H1 (cell line): Measurements from ENCODE around the gene MDFI.

ENCODE experiments used
- ASH2L ChIP-seq: fragments of 200-600, 300-600 bp; sonication (generic); IDR thresholded peaks from one replicate; pipeline ENCODE4 v1.7.1; 2017; ENCODE audit warnings: low read length
- BCL11A ChIP-seq, 2 experiments: IDR thresholded peaks; one replicate each; pipeline ENCODE4 v1.6.1; 2011; ENCODE audit warnings: low read depth in 2 of 2, low read length in 2 of 2, mild to moderate bottlenecking in 2 of 2
- BRCA1 ChIP-seq: IDR thresholded peaks from 2 replicates; pipeline ENCODE4 v1.6.1; 2012; ENCODE audit warnings: low read depth, low read length, improper control_type of control experiment
- HDAC2 ChIP-seq, 2 experiments: fragments of 300-600 bp in 1 of 2; sonication (generic) in 1 of 2; IDR thresholded peaks; 2 replicates each; pipeline ENCODE4 v1.6.1; 2011 to 2012; ENCODE audit warnings: low read depth in 2 of 2, low read length in 2 of 2, mild to moderate bottlenecking in 2 of 2, moderate library complexity in 2 of 2, borderline replicate concordance in 1 of 2, inconsistent platforms in 1 of 2
- JUN ChIP-seq: IDR thresholded peaks from 2 replicates; pipeline ENCODE4 v1.6.1; 2011; ENCODE audit warnings: low read depth, mild to moderate bottlenecking, improper control_type of control experiment, low read length
- KDM4A ChIP-seq: IDR thresholded peaks from one replicate; pipeline ENCODE4 v1.7.1; 2012; ENCODE audit warnings: low read depth, mild to moderate bottlenecking, moderate library complexity, low read length, inconsistent platforms; ENCODE audit not compliant: severe bottlenecking
- POLR2A ChIP-seq, 2 experiments: IDR thresholded peaks; 1 replicate in 1 of 2; 2 replicates in 1 of 2; pipeline ENCODE4 v1.6.1; 2011; ENCODE audit warnings: low read depth in 2 of 2, low read length in 2 of 2, mild to moderate bottlenecking in 2 of 2; ENCODE audit errors: control extremely low read depth in 1 of 2
- SAP30 ChIP-seq: fragments of 300-600 bp; sonication (generic); IDR thresholded peaks from 2 replicates; pipeline ENCODE4 v1.7.1; 2012; ENCODE audit warnings: low read length, moderate library complexity, mild to moderate bottlenecking, inconsistent platforms; ENCODE audit not compliant: insufficient read depth, insufficient replicate concordance
- SRF ChIP-seq: IDR thresholded peaks from 2 replicates; pipeline ENCODE4 v1.6.1; 2011; ENCODE audit warnings: mild to moderate bottlenecking, low read depth, low read length, moderate library complexity
- TF ChIP-seq, protein P1 (sequence below): fragments of 300-600 bp; sonication (generic); IDR thresholded peaks from 2 replicates; pipeline ENCODE4 v1.7.1; 2012; ENCODE audit warnings: low read length, moderate library complexity, mild to moderate bottlenecking, inconsistent platforms; ENCODE audit not compliant: insufficient replicate concordance
- TF ChIP-seq, protein P2 (sequence below): IDR thresholded peaks from 2 replicates; pipeline ENCODE4 v1.6.1; 2012; ENCODE audit warnings: inconsistent platforms
- TF ChIP-seq, protein P3 (sequence below), 3 experiments: IDR thresholded peaks; 1 replicate in 2 of 3; 2 replicates in 1 of 3; pipeline versions ENCODE4 v1.5.1 to v1.6.1; 2011; ENCODE audit warnings: low read length in 3 of 3, mild to moderate bottlenecking in 3 of 3, inconsistent platforms in 2 of 3, low read depth in 1 of 3, moderate library complexity in 1 of 3; ENCODE audit not compliant: insufficient read depth in 1 of 3; ENCODE audit errors: control extremely low read depth in 1 of 3

- TF ChIP-seq, protein P1, sequence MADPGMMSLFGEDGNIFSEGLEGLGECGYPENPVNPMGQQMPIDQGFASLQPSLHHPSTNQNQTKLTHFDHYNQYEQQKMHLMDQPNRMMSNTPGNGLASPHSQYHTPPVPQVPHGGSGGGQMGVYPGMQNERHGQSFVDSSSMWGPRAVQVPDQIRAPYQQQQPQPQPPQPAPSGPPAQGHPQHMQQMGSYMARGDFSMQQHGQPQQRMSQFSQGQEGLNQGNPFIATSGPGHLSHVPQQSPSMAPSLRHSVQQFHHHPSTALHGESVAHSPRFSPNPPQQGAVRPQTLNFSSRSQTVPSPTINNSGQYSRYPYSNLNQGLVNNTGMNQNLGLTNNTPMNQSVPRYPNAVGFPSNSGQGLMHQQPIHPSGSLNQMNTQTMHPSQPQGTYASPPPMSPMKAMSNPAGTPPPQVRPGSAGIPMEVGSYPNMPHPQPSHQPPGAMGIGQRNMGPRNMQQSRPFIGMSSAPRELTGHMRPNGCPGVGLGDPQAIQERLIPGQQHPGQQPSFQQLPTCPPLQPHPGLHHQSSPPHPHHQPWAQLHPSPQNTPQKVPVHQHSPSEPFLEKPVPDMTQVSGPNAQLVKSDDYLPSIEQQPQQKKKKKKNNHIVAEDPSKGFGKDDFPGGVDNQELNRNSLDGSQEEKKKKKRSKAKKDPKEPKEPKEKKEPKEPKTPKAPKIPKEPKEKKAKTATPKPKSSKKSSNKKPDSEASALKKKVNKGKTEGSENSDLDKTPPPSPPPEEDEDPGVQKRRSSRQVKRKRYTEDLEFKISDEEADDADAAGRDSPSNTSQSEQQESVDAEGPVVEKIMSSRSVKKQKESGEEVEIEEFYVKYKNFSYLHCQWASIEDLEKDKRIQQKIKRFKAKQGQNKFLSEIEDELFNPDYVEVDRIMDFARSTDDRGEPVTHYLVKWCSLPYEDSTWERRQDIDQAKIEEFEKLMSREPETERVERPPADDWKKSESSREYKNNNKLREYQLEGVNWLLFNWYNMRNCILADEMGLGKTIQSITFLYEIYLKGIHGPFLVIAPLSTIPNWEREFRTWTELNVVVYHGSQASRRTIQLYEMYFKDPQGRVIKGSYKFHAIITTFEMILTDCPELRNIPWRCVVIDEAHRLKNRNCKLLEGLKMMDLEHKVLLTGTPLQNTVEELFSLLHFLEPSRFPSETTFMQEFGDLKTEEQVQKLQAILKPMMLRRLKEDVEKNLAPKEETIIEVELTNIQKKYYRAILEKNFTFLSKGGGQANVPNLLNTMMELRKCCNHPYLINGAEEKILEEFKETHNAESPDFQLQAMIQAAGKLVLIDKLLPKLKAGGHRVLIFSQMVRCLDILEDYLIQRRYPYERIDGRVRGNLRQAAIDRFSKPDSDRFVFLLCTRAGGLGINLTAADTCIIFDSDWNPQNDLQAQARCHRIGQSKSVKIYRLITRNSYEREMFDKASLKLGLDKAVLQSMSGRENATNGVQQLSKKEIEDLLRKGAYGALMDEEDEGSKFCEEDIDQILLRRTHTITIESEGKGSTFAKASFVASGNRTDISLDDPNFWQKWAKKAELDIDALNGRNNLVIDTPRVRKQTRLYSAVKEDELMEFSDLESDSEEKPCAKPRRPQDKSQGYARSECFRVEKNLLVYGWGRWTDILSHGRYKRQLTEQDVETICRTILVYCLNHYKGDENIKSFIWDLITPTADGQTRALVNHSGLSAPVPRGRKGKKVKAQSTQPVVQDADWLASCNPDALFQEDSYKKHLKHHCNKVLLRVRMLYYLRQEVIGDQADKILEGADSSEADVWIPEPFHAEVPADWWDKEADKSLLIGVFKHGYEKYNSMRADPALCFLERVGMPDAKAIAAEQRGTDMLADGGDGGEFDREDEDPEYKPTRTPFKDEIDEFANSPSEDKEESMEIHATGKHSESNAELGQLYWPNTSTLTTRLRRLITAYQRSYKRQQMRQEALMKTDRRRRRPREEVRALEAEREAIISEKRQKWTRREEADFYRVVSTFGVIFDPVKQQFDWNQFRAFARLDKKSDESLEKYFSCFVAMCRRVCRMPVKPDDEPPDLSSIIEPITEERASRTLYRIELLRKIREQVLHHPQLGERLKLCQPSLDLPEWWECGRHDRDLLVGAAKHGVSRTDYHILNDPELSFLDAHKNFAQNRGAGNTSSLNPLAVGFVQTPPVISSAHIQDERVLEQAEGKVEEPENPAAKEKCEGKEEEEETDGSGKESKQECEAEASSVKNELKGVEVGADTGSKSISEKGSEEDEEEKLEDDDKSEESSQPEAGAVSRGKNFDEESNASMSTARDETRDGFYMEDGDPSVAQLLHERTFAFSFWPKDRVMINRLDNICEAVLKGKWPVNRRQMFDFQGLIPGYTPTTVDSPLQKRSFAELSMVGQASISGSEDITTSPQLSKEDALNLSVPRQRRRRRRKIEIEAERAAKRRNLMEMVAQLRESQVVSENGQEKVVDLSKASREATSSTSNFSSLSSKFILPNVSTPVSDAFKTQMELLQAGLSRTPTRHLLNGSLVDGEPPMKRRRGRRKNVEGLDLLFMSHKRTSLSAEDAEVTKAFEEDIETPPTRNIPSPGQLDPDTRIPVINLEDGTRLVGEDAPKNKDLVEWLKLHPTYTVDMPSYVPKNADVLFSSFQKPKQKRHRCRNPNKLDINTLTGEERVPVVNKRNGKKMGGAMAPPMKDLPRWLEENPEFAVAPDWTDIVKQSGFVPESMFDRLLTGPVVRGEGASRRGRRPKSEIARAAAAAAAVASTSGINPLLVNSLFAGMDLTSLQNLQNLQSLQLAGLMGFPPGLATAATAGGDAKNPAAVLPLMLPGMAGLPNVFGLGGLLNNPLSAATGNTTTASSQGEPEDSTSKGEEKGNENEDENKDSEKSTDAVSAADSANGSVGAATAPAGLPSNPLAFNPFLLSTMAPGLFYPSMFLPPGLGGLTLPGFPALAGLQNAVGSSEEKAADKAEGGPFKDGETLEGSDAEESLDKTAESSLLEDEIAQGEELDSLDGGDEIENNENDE: no peak
- TF ChIP-seq POLR2A (IDR thresholded peaks at IDR 0.05; ENCODE audit: control extremely low read depth in 1 of 2, low read depth in 2 of 2, low read length in 2 of 2) (no peak), BCL11A (IDR thresholded peaks at IDR 0.05; ENCODE audit: low read depth in 2 of 2, low read length in 2 of 2) (no peak), ASH2L (no peak), JUN (no peak), SAP30 (no peak), KDM4A (no peak), HDAC2 (IDR thresholded peaks at IDR 0.05; ENCODE audit: borderline replicate concordance in 1 of 2, low read depth in 2 of 2, low read length in 2 of 2) (no peak), BRCA1 (no peak), SRF (no peak)
- TF ChIP-seq, protein P2, sequence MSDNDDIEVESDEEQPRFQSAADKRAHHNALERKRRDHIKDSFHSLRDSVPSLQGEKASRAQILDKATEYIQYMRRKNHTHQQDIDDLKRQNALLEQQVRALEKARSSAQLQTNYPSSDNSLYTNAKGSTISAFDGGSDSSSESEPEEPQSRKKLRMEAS: no peak
- TF ChIP-seq, protein P3, sequence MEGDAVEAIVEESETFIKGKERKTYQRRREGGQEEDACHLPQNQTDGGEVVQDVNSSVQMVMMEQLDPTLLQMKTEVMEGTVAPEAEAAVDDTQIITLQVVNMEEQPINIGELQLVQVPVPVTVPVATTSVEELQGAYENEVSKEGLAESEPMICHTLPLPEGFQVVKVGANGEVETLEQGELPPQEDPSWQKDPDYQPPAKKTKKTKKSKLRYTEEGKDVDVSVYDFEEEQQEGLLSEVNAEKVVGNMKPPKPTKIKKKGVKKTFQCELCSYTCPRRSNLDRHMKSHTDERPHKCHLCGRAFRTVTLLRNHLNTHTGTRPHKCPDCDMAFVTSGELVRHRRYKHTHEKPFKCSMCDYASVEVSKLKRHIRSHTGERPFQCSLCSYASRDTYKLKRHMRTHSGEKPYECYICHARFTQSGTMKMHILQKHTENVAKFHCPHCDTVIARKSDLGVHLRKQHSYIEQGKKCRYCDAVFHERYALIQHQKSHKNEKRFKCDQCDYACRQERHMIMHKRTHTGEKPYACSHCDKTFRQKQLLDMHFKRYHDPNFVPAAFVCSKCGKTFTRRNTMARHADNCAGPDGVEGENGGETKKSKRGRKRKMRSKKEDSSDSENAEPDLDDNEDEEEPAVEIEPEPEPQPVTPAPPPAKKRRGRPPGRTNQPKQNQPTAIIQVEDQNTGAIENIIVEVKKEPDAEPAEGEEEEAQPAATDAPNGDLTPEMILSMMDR (IDR thresholded peaks at IDR 0.05; ENCODE audit: control extremely low read depth in 1 of 3, insufficient read depth in 1 of 3, low read depth in 1 of 3, low read length in 3 of 3): no peak
Observed at GRCh38 chr6:41596807-41597206, 41.5 kb upstream of the MDFI start.
